Activated CD4-positive, alpha-beta T cell treated with anti-CD3 and anti-CD28 coated beads, Interleukin-2, amount 50 U/mL, for 16 hours (primary cell): Measurements from ENCODE around the gene FAM107B.
"Not testable (repeated sequence)": the region's sequence is repeated elsewhere in the genome, so short reads cannot be mapped to it uniquely, and the experiment has no call there.

Source experiments
- DNase-seq: peaks from one replicate; pipeline ENCODE4 v3.0.0-alpha.2; 2020

The FAM107B gene

GRCh38 chr10:14728346-14728745 is 46.4 kb downstream of the FAM107B start:
- DNase-seq: no peak

GRCh38 chr10:14727924-14728323 is 46.8 kb downstream of the FAM107B start:
- DNase-seq: no peak

- no peak for DNase-seq
Measured at GRCh38 chr10:14727465-14727864, 47.2 kb downstream of the FAM107B start.

- DNase-seq: no peak
Measured at GRCh38 chr10:14724931-14725330, 49.8 kb downstream of the FAM107B start.

- no peak for DNase-seq
Measured at GRCh38 chr10:14723052-14723689, 51.5 kb downstream of the FAM107B start.

- no peak for DNase-seq
Measured at GRCh38 chr10:14717552-14717951, 57.1 kb downstream of the FAM107B start.

GRCh38 chr10:14712991-14713424 is 61.7 kb downstream of the FAM107B start:
- DNase-seq: no peak

- DNase-seq: not testable (repeated sequence)
Measured at GRCh38 chr10:14709344-14709743, 65.4 kb downstream of the FAM107B start.

GRCh38 chr10:14707481-14707880 is 67.2 kb downstream of the FAM107B start:
- DNase-seq: no peak

- no peak for DNase-seq
Measured at GRCh38 chr10:14705548-14706230, 69.0 kb downstream of the FAM107B start.

GRCh38 chr10:14703631-14704001 is 71.1 kb downstream of the FAM107B start:
- no peak for DNase-seq

GRCh38 chr10:14701466-14701865 is 73.2 kb downstream of the FAM107B start:
- no peak for DNase-seq

GRCh38 chr10:14700546-14700945 is 74.2 kb downstream of the FAM107B start:
- no peak for DNase-seq

- no peak for DNase-seq
Measured at GRCh38 chr10:14699482-14699881, 75.2 kb downstream of the FAM107B start.

GRCh38 chr10:14698829-14699170 is 75.9 kb downstream of the FAM107B start:
- no peak for DNase-seq

- DNase-seq: no peak
Measured at GRCh38 chr10:14698111-14698828, 76.4 kb downstream of the FAM107B start.

- no peak for DNase-seq
Measured at GRCh38 chr10:14697281-14697680, 77.4 kb downstream of the FAM107B start.

- DNase-seq: no peak
Measured at GRCh38 chr10:14696821-14697220, 77.9 kb downstream of the FAM107B start.

- DNase-seq: no peak
Measured at GRCh38 chr10:14695847-14696480, 78.7 kb downstream of the FAM107B start.

GRCh38 chr10:14693891-14694290 is 80.8 kb downstream of the FAM107B start:
- no peak for DNase-seq

GRCh38 chr10:14692344-14693076 is 82.2 kb downstream of the FAM107B start:
- no peak for DNase-seq

- DNase-seq: no peak
Measured at GRCh38 chr10:14691359-14691758, 83.3 kb downstream of the FAM107B start.

- DNase-seq: no peak
Measured at GRCh38 chr10:14688606-14689005, 86.1 kb downstream of the FAM107B start.
